Neural progenitor cell (in vitro differentiated cells): ENCODE measurements around the gene FAM174C. TPM values are rescaled to one million over a fixed set of nuclear protein-coding genes. Genes with fewer than 3 reads are reported as not detected.

Experiments
- DNase-seq: peaks from one replicate; pipeline ENCODE4 v3.0.0-alpha.2; 2016; ENCODE audit warnings: low spot score
- H2AFZ ChIP-seq: fragments of 200-600 bp; sonication (generic); replicated peaks from 2 replicates; pipeline ENCODE4 v1.6.1; 2016; ENCODE audit warnings: antibody characterized with exemption
- H3F3A ChIP-seq: fragments of 200-600 bp; sonication (generic); 2 replicates; pipeline ENCODE4 v1.6.1; 2016; ENCODE audit warnings: antibody characterized with exemption, low read depth
- H3K27ac ChIP-seq: fragments of 200-600 bp; sonication (generic); 2 replicates; pipeline ENCODE4 v1.5.1; 2016; ENCODE audit warnings: mild to moderate bottlenecking
- H3K27me3 ChIP-seq: fragments of 200-600 bp; sonication (generic); 2 replicates; pipeline ENCODE4 v1.6.1; 2016; ENCODE audit warnings: mild to moderate bottlenecking, moderate library complexity
- H3K36me3 ChIP-seq: fragments of 200-600 bp; sonication (generic); 2 replicates; pipeline ENCODE4 v1.5.1; 2016
- H3K4me1 ChIP-seq: fragments of 200-600 bp; sonication (generic); 2 replicates; pipeline ENCODE4 v1.6.1; 2016; ENCODE audit warnings: mixed run types
- H3K4me2 ChIP-seq: fragments of 200-600 bp; sonication (generic); 2 replicates; pipeline ENCODE4 v1.6.1; 2016
- H3K4me3 ChIP-seq: fragments of 200-600 bp; sonication (generic); 2 replicates; pipeline ENCODE4 v1.5.1; 2016
- H3K79me2 ChIP-seq: fragments of 200-600 bp; sonication (generic); 2 replicates; pipeline ENCODE4 v1.6.1; 2016; ENCODE audit warnings: low read depth
- H3K9ac ChIP-seq: fragments of 200-600 bp; sonication (generic); 2 replicates; pipeline ENCODE4 v1.6.1; 2016
- H3K9me3 ChIP-seq: fragments of 200-600 bp; sonication (generic); 2 replicates; pipeline ENCODE4 v1.5.1; 2016; ENCODE audit warnings: low read depth
- H4K20me1 ChIP-seq: fragments of 200-600 bp; sonication (generic); 2 replicates; pipeline ENCODE4 v1.6.1; 2016; ENCODE audit warnings: low read depth
- H3K27ac Mint-ChIP-seq: 3 replicates; pipeline ENCODE4 v1.8.0; 2021; ENCODE audit warnings: mixed read lengths
- H3K27me3 Mint-ChIP-seq: 2 replicates; pipeline ENCODE4 v1.8.0; 2022; ENCODE audit warnings: low read depth, mild to moderate bottlenecking, inconsistent platforms, moderate library complexity, mixed read lengths; ENCODE audit not compliant: insufficient read depth
- H3K36me3 Mint-ChIP-seq: 3 replicates; pipeline ENCODE4 v1.8.0; 2021; ENCODE audit warnings: mixed read lengths
- H3K4me1 Mint-ChIP-seq: 3 replicates; pipeline ENCODE4 v1.8.0; 2021; ENCODE audit warnings: mixed read lengths
- H3K4me3 Mint-ChIP-seq: 3 replicates; pipeline ENCODE4 v1.8.0; 2021; ENCODE audit warnings: mild to moderate bottlenecking, moderate library complexity, mixed read lengths
- H3K9me3 Mint-ChIP-seq: 3 replicates; pipeline ENCODE4 v1.8.0; 2020; ENCODE audit warnings: mixed read lengths
- CTCF ChIP-seq: fragments of 200-600 bp; sonication (generic); IDR thresholded peaks from 2 replicates; pipeline ENCODE4 v1.5.1; 2017; ENCODE audit warnings: antibody characterized with exemption, mild to moderate bottlenecking
- EZH2 ChIP-seq: fragments of 200-600 bp; sonication (generic); IDR thresholded peaks from 2 replicates; pipeline ENCODE4 v1.6.1; 2017; ENCODE audit warnings: antibody characterized with exemption, mild to moderate bottlenecking, moderate library complexity
- EZH2phosphoT487 ChIP-seq: fragments of 200-600 bp; sonication (generic); IDR thresholded peaks from 2 replicates; pipeline ENCODE4 v1.6.1; 2017; ENCODE audit warnings: antibody characterized with exemption
- total RNA-seq: library from RNA; depleted of rRNA; stranded (reverse); fragments of >200 nt; gene quantifications from 2 replicates; pipeline ENCODE4 v1.2.3, GENCODE V29; 2015; ENCODE audit warnings: low replicate concordance

The FAM174C gene
- total RNA-seq, 1 donor from 2014 or later, result 4.8 TPM

DNA sequence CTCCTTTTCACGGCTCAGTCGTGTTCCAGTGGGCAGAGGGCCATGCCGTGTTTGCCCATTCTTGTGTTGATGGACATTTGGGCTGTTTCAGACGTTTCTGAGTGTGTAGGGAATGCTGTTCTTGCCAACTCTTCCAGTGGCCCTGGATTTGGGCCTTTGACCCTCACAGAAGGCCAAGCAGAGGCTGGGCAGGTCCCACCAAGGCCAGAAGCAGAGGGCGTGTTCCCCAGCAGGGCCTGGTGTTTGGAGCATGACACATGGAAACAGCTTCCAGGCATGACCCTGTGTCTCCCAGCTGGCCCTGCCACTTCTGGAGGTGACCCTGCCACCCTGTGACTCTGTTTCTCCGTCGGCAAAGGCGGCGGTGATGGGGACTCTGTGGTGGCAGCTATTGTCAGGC is 46.2 kb downstream of the FAM174C start:
- Mint-ChIP-seq H3K4me1 (peaks cover 31% of the 10 kb centered on the region), H3K27ac (no peak overlapping the region), H3K27me3 (peaks cover 12% of the 10 kb centered on the region), H3K36me3 (no peaks in the 10 kb centered on the region), H3K9me3 (peaks cover 3% of the 10 kb centered on the region), H3K4me3 (no peak overlapping the region)
- peaks cover 9% of the 10 kb centered on the region for H3K4me1 ChIP-seq
- H3K9me3 ChIP-seq, result no peaks in the 10 kb centered on the region
- H3K9ac ChIP-seq, result no peak overlapping the region
- no peak overlapping the region for H3K27ac ChIP-seq
- H3K27me3 ChIP-seq, result peaks cover 11% of the 10 kb centered on the region
- H3K4me2 ChIP-seq, result no peak overlapping the region
- no peaks in the 10 kb centered on the region for H3K79me2 ChIP-seq
- H3K4me3 ChIP-seq, result no peak overlapping the region
- no peak overlapping the region for H2AFZ ChIP-seq
- no peak for TF ChIP-seq EZH2phosphoT487
- no peak for TF ChIP-seq CTCF
- no peak for TF ChIP-seq EZH2
- H3F3A ChIP-seq, result peaks cover 23% of the 10 kb centered on the region
- H3K36me3 ChIP-seq, result no peaks in the 10 kb centered on the region
- H4K20me1 ChIP-seq, result no peaks in the 10 kb centered on the region
- DNase-seq, result no peak

- DNase-seq, result no peak
- Histone ChIP-seq H3K9ac (no peak overlapping the region), H3K4me3 (no peak overlapping the region), H3F3A (peaks cover 24% of the 10 kb centered on the region), H3K27me3 (peaks cover 3% of the 10 kb centered on the region), H3K79me2 (no peaks in the 10 kb centered on the region), H3K36me3 (no peaks in the 10 kb centered on the region), H2AFZ (no peak overlapping the region), H4K20me1 (no peaks in the 10 kb centered on the region), H3K27ac (no peak overlapping the region), H3K4me2 (no peak overlapping the region), H3K9me3 (no peaks in the 10 kb centered on the region), H3K4me1 (peaks cover 9% of the 10 kb centered on the region)
- no peak overlapping the region for H3K4me3 Mint-ChIP-seq
- H3K36me3 Mint-ChIP-seq, result no peaks in the 10 kb centered on the region
- H3K9me3 Mint-ChIP-seq, result peaks cover 2% of the 10 kb centered on the region
- H3K4me1 Mint-ChIP-seq, result peaks cover 31% of the 10 kb centered on the region
- TF ChIP-seq EZH2 (no peak), EZH2phosphoT487 (no peak), CTCF (no peak)
- peaks cover 10% of the 10 kb centered on the region for H3K27me3 Mint-ChIP-seq
- H3K27ac Mint-ChIP-seq, result peak overlapping the region; percentile 29
Measured at GRCh38 chr19:1322198-1322981, 47.1 kb downstream of the FAM174C start.

GRCh38 chr19:1324249-1324805 is 49.0 kb downstream of the FAM174C start:
- no peaks in the 10 kb centered on the region for H3K79me2 ChIP-seq
- no peak overlapping the region for H3K4me2 ChIP-seq
- no peaks in the 10 kb centered on the region for H3K36me3 ChIP-seq
- no peak overlapping the region for H3K27ac ChIP-seq
- Mint-ChIP-seq H3K27ac (peak overlapping the region; percentile 93), H3K27me3 (peaks cover 4% of the 10 kb centered on the region), H3K9me3 (no peaks in the 10 kb centered on the region), H3K36me3 (no peaks in the 10 kb centered on the region), H3K4me1 (peaks cover 27% of the 10 kb centered on the region), H3K4me3 (peak overlapping the region; percentile 46)
- H3F3A ChIP-seq, result peaks cover 14% of the 10 kb centered on the region
- no peak overlapping the region for H3K9ac ChIP-seq
- no peaks in the 10 kb centered on the region for H4K20me1 ChIP-seq
- no peak for DNase-seq
- no peak overlapping the region for H2AFZ ChIP-seq
- H3K4me1 ChIP-seq, result no peaks in the 10 kb centered on the region
- H3K9me3 ChIP-seq, result no peaks in the 10 kb centered on the region
- H3K4me3 ChIP-seq, result no peak overlapping the region
- H3K27me3 ChIP-seq, result no peaks in the 10 kb centered on the region
- TF ChIP-seq EZH2, result no peak
- TF ChIP-seq EZH2phosphoT487, result no peak
- no peak for TF ChIP-seq CTCF
